HepG2 (cell line): ENCODE results near the gene SAMD15. TPM values are rescaled to one million over a fixed set of nuclear protein-coding genes. Genes with fewer than 3 reads are reported as not detected.

ENCODE experiments used
- ASH2L ChIP-seq: fragments of 300-600, 200-600 bp; sonication (generic); IDR thresholded peaks from 2 replicates; pipeline ENCODE4 v1.7.0; 2017; ENCODE audit warnings: low read depth, mild to moderate bottlenecking, moderate library complexity, mixed read lengths, low read length; ENCODE audit not compliant: insufficient read length
- ELF4 ChIP-seq: sonication (generic); formaldehyde crosslinking; IDR thresholded peaks from 2 replicates; pipeline ENCODE4 v1.5.0; 2020; ENCODE audit warnings: missing genetic modification reagents, mild to moderate bottlenecking, moderate library complexity, borderline replicate concordance
- GATAD2A ChIP-seq: IDR thresholded peaks from 2 replicates; pipeline ENCODE4 v1.6.1; 2016
- HMG20A ChIP-seq: IDR thresholded peaks from 2 replicates; pipeline ENCODE4 v1.6.1; 2016; ENCODE audit warnings: borderline replicate concordance
- JARID2 ChIP-seq: sonication (generic); formaldehyde crosslinking; IDR thresholded peaks from 2 replicates; pipeline ENCODE4 v1.8.1; 2023; ENCODE audit warnings: missing genetic modification reagents, inconsistent platforms; ENCODE audit not compliant: insufficient replicate concordance
- JUNB ChIP-seq: sonication (generic); formaldehyde crosslinking; IDR thresholded peaks from 2 replicates; pipeline ENCODE4 v1.8.0; 2022; ENCODE audit warnings: missing genetic modification reagents, mild to moderate bottlenecking, borderline replicate concordance
- KLF6 ChIP-seq: IDR thresholded peaks from 2 replicates; pipeline ENCODE4 v1.8.0; 2016; ENCODE audit warnings: missing biosample characterization, missing genetic modification reagents
- MEIS2 ChIP-seq: sonication (generic); formaldehyde crosslinking; IDR thresholded peaks from 2 replicates; pipeline ENCODE4 v1.9.0; 2021; ENCODE audit warnings: mild to moderate bottlenecking, missing genetic modification reagents
- MIXL1 ChIP-seq: IDR thresholded peaks from 2 replicates; pipeline ENCODE4 v1.6.1; 2016
- MXI1 ChIP-seq: IDR thresholded peaks from 3 replicates; pipeline ENCODE4 v1.6.1; 2012; ENCODE audit warnings: low read depth, low read length, inconsistent platforms, borderline replicate concordance
- MYPOP ChIP-seq: sonication (generic); formaldehyde crosslinking; IDR thresholded peaks from 2 replicates; pipeline ENCODE4 v1.8.1; 2023; ENCODE audit warnings: mild to moderate bottlenecking, moderate library complexity, missing genetic modification reagents
- NCOR1 ChIP-seq: fragments of 200-600 bp; sonication (generic); IDR thresholded peaks from 2 replicates; pipeline ENCODE4 v1.7.0; 2017; ENCODE audit warnings: antibody characterized with exemption, low read length, borderline replicate concordance
- NFE2 ChIP-seq: sonication (generic); formaldehyde crosslinking; IDR thresholded peaks from 2 replicates; pipeline ENCODE4 v1.4.0; 2020; ENCODE audit warnings: missing genetic modification reagents
- NKX3-1 ChIP-seq: sonication (generic); formaldehyde crosslinking; IDR thresholded peaks from 2 replicates; pipeline ENCODE4 v1.5.0; 2020; ENCODE audit warnings: missing genetic modification reagents
- PITX1 ChIP-seq: sonication (generic); formaldehyde crosslinking; IDR thresholded peaks from 2 replicates; pipeline ENCODE4 v1.5.1; 2020; ENCODE audit warnings: mild to moderate bottlenecking, missing genetic modification reagents
- SNAPC4 ChIP-seq: sonication (generic); formaldehyde crosslinking; IDR thresholded peaks from 2 replicates; pipeline ENCODE4 v1.4.0; 2020; ENCODE audit warnings: mild to moderate bottlenecking, missing genetic modification reagents
- STAG1 ChIP-seq: sonication (generic); formaldehyde crosslinking; IDR thresholded peaks from 2 replicates; pipeline ENCODE4 v1.4.0; 2020; ENCODE audit warnings: missing genetic modification reagents
- TBX3 ChIP-seq: fragments of 450-650 bp; IDR thresholded peaks from 2 replicates; pipeline ENCODE4 v1.6.1; 2017; ENCODE audit warnings: antibody characterized with exemption, mild to moderate bottlenecking, inconsistent platforms, borderline replicate concordance
- TCF7L2 ChIP-seq: IDR thresholded peaks from 2 replicates; pipeline ENCODE4 v1.6.1; 2011; ENCODE audit warnings: mild to moderate bottlenecking, low read depth, low read length, moderate library complexity
- TGIF2 ChIP-seq: IDR thresholded peaks from 2 replicates; pipeline ENCODE4 v1.6.1; 2016; ENCODE audit warnings: control low read depth, missing compliant biosample characterization
- THAP11 ChIP-seq: IDR thresholded peaks from 2 replicates; pipeline ENCODE4 v1.6.1; 2016; ENCODE audit warnings: missing biosample characterization, missing genetic modification reagents
- ZNF446 ChIP-seq: sonication (generic); formaldehyde crosslinking; IDR thresholded peaks from 2 replicates; pipeline ENCODE4 v1.5.0; 2020; ENCODE audit warnings: mild to moderate bottlenecking, missing genetic modification reagents
- ZNF597 ChIP-seq: sonication (generic); formaldehyde crosslinking; IDR thresholded peaks from 2 replicates; pipeline ENCODE4 v1.5.0; 2020; ENCODE audit warnings: missing genetic modification reagents
- polyA plus RNA-seq, 8 experiments: library from polyadenylated mRNA; depleted of rRNA in 3 of 8; stranded (reverse) in 7 of 8; unstranded in 1 of 8; fragments of >200 nt; fragmentation: Illumina TruSeq in 4 of 8; extraction: Trizol in 4 of 8; gene quantifications; 2 replicates each; pipeline versions ENCODE4 v1.2.1 to v1.2.3, GENCODE V29; 2011 to 2016; ENCODE audit warnings: low read depth in 4 of 8, missing spikeins in 1 of 8, mixed read lengths in 1 of 8; ENCODE audit not compliant: insufficient read depth in 1 of 8
- total RNA-seq, 5 experiments: library from RNA; depleted of rRNA; stranded (reverse); fragments of >200 nt; fragmentation: Illumina TruSeq; extraction: Trizol; gene quantifications; 2 replicates each; pipeline ENCODE4 v1.2.3, GENCODE V29; 2016; ENCODE audit warnings: low read depth in 1 of 5

SAMD15 gene
- total and polyA plus RNA-seq, 2 of the 13 experiments (the other 11 are each of a cell fraction or from before 2014, with no cell fraction given), result 0.09 to 1.3 TPM

GRCh38 chr14:77353469-77354141, 23.6 kb upstream of the SAMD15 start (continued):
- TF ChIP-seq GATAD2A (CRISPR knock-in tag) (peak; percentile 55), NCOR1 (0 out of 2 replicates have a peak, but pooled peaks have one; percentile 30), SNAPC4 (CRISPR knock-in tag) (no peak), ZNF597 (no peak), HMG20A (CRISPR knock-in tag) (peak; percentile 57; the same call in 1 of the 2 replicates), MIXL1 (peak; percentile 36; the same call in 1 of the 2 replicates), KLF6 (CRISPR knock-in tag) (no peak), ASH2L (peak; percentile 33), MXI1 (peak; percentile 31; the same call in 1 of the 3 replicates), NFE2 (CRISPR knock-in tag) (no peak), TCF7L2 (no peak), JUNB (CRISPR knock-in tag) (no peak), ELF4 (no peak), ZNF446 (CRISPR knock-in tag) (no peak), TBX3 (no peak), STAG1 (CRISPR knock-in tag) (no peak), PITX1 (CRISPR knock-in tag) (0 out of 2 replicates have a peak, but pooled peaks have one; percentile 18), JARID2 (CRISPR knock-in tag) (no peak), THAP11 (CRISPR knock-in tag) (no peak), MEIS2 (CRISPR knock-in tag) (peak; percentile 80; the same call in 1 of the 2 replicates), NKX3-1 (CRISPR knock-in tag) (no peak), TGIF2 (CRISPR knock-in tag) (peak; percentile 82; the same call in 1 of the 2 replicates), MYPOP (CRISPR knock-in tag) (no peak)
